ENCODE results near the gene TNFRSF4.

DNA sequence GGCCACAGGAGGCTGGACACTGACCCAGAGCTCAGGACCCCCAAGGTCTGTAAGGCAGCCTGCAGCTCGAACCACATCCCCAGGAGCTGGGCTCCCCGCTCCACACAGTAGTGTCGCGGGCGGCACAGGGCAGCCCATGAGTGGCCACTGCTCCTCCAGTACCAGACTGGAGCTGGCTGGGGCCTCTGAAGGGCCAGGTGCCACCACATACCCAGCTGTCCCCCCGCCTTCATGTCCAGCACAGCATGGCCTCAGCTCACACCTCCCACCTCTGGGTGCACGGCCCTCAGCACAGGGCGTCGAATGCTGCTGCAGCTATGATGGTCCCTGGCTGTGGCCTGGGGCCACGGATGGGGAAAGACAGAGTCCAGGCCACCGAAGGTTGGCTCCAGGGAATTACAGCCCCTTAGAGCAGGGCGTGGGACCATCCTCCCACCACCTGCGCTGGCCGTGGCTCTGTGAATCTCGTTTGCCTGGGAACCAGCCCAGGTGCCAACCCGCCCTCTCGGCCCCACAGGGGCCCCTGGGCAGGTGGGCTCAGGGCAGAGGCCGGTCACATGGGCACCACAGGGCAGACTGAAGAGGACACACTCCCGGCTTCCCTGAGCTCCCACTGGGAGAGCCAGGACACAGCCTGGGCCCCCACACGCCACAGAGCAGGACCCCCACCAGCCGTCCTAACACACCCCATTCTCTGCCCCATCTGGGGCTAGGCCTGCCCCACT, 2.1 kb upstream of the TNFRSF4 start:
- TF ChIP-seq, protein P1, sequence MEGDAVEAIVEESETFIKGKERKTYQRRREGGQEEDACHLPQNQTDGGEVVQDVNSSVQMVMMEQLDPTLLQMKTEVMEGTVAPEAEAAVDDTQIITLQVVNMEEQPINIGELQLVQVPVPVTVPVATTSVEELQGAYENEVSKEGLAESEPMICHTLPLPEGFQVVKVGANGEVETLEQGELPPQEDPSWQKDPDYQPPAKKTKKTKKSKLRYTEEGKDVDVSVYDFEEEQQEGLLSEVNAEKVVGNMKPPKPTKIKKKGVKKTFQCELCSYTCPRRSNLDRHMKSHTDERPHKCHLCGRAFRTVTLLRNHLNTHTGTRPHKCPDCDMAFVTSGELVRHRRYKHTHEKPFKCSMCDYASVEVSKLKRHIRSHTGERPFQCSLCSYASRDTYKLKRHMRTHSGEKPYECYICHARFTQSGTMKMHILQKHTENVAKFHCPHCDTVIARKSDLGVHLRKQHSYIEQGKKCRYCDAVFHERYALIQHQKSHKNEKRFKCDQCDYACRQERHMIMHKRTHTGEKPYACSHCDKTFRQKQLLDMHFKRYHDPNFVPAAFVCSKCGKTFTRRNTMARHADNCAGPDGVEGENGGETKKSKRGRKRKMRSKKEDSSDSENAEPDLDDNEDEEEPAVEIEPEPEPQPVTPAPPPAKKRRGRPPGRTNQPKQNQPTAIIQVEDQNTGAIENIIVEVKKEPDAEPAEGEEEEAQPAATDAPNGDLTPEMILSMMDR (IDR thresholded peaks at IDR 0.05), result no peak
- no peak for TF ChIP-seq ZFX (IDR thresholded peaks at IDR 0.05; ENCODE audit: borderline replicate concordance)

Measured in 22Rv1 (cell line).